HEK293T (cell line): ENCODE results near the gene STK24.

Experiments
- CTCF ChIA-PET: fragments of 350-600 bp; formaldehyde crosslinking; extraction: SDS; loops from one replicate; lab custom pipeline; 2021; ENCODE audit warnings: antibody characterized with exemption, inconsistent platforms; lab: Yijun Ruan, JAX
- POLR2A ChIA-PET: fragments of 350-600 bp; formaldehyde crosslinking; extraction: SDS; loops from one replicate; lab custom pipeline; 2020; ENCODE audit warnings: antibody characterized with exemption, inconsistent platforms; lab: Yijun Ruan, JAX
- DNase-seq: peaks from one replicate; pipeline ENCODE4 v3.0.0; 2012; ENCODE audit warnings: mixed read lengths; ENCODE audit errors: extremely low spot score
- ARNT ChIP-seq: fragments of 450-650 bp; IDR thresholded peaks from 2 replicates; pipeline ENCODE4 v1.6.1; 2017; ENCODE audit warnings: mild to moderate bottlenecking
- BHLHE40 ChIP-seq: fragments of 450-650 bp; IDR thresholded peaks from 2 replicates; pipeline ENCODE4 v1.6.1; 2016; ENCODE audit warnings: mild to moderate bottlenecking, moderate library complexity, borderline replicate concordance
- CTBP1 ChIP-seq: fragments of 450-650 bp; IDR thresholded peaks from 2 replicates; pipeline ENCODE4 v1.6.1; 2016; ENCODE audit warnings: borderline replicate concordance
- ELF4 ChIP-seq: fragments of 450-650 bp; IDR thresholded peaks from 2 replicates; pipeline ENCODE4 v1.6.1; 2017; ENCODE audit warnings: antibody characterized with exemption
- FOXA1 ChIP-seq: fragments of 450-650 bp; IDR thresholded peaks from 2 replicates; pipeline ENCODE4 v1.6.1; 2016; ENCODE audit warnings: mild to moderate bottlenecking
- FOXK2 ChIP-seq: fragments of 450-650 bp; IDR thresholded peaks from 2 replicates; pipeline ENCODE4 v1.6.1; 2016; ENCODE audit warnings: mild to moderate bottlenecking
- FOXM1 ChIP-seq: fragments of 450-650 bp; IDR thresholded peaks from 2 replicates; pipeline ENCODE4 v1.6.1; 2017; ENCODE audit warnings: mild to moderate bottlenecking, borderline replicate concordance
- HDGF ChIP-seq: fragments of 450-650 bp; IDR thresholded peaks from 2 replicates; pipeline ENCODE4 v1.6.1; 2017; ENCODE audit warnings: antibody characterized with exemption, borderline replicate concordance
- L3MBTL2 ChIP-seq: fragments of 450-650 bp; conservative IDR thresholded peaks from 2 replicates; pipeline ENCODE4 v1.6.1; 2016; ENCODE audit warnings: mild to moderate bottlenecking
- LEF1 ChIP-seq: fragments of 450-650 bp; IDR thresholded peaks from 2 replicates; pipeline ENCODE4 v1.6.1; 2017; ENCODE audit warnings: mild to moderate bottlenecking, borderline replicate concordance
- NFRKB ChIP-seq: fragments of 450-650 bp; IDR thresholded peaks from 2 replicates; pipeline ENCODE4 v1.6.1; 2016; ENCODE audit warnings: mild to moderate bottlenecking, moderate library complexity
- SP1 ChIP-seq: fragments of 450-650 bp; IDR thresholded peaks from 2 replicates; pipeline ENCODE4 v1.6.1; 2017
- SUZ12 ChIP-seq: fragments of 450-650 bp; IDR thresholded peaks from 2 replicates; pipeline ENCODE4 v1.6.1; 2016; ENCODE audit warnings: mild to moderate bottlenecking
- TARDBP ChIP-seq: fragments of 450-650 bp; IDR thresholded peaks from 2 replicates; pipeline ENCODE4 v1.6.1; 2016
- ZNF384 ChIP-seq: fragments of 450-650 bp; IDR thresholded peaks from 2 replicates; pipeline ENCODE4 v1.6.1; 2016
- TF ChIP-seq, protein P1 (sequence below): fragments of 450-650 bp; IDR thresholded peaks from 2 replicates; pipeline ENCODE4 v1.6.1; 2016

Gene STK24

GRCh38 chr13:98525456-98526181 is 51.3 kb downstream of the STK24 start:
- DNase-seq, result no peak
- no peak for TF ChIP-seq L3MBTL2
- no peak for TF ChIP-seq SP1
- no peak for TF ChIP-seq ARNT
- TF ChIP-seq, protein P1, sequence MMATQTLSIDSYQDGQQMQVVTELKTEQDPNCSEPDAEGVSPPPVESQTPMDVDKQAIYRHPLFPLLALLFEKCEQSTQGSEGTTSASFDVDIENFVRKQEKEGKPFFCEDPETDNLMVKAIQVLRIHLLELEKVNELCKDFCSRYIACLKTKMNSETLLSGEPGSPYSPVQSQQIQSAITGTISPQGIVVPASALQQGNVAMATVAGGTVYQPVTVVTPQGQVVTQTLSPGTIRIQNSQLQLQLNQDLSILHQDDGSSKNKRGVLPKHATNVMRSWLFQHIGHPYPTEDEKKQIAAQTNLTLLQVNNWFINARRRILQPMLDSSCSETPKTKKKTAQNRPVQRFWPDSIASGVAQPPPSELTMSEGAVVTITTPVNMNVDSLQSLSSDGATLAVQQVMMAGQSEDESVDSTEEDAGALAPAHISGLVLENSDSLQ, result no peak
- no peak for TF ChIP-seq TARDBP
- no peak for TF ChIP-seq CTBP1
- TF ChIP-seq ELF4, result no peak
- no peak for TF ChIP-seq FOXA1
- TF ChIP-seq FOXK2, result no peak
- TF ChIP-seq SUZ12, result no peak
- no peak for TF ChIP-seq FOXM1
- ChIA-PET POLR2A (no interaction called here), CTCF (no interaction called here)

DNA sequence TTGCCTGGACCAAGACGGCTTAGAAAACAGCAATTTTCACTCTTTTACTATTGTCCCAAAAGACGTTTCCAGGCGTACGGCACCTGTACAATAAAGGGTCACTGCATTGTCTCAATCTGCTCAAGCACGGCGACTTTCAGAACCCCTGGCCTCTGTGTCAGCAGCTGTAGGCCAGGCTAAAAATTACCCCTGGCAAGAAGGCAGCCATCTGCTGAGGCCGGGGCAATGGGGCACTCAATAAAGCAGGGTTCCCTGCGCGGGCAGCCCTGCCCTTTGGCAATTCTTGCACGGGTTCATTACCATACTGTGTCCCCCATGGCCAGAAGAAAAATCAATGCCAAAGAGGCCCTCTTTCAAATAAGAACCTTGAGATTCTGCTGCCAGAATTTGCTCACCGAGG is 52.1 kb downstream of the STK24 start:
- TF ChIP-seq BHLHE40 (no peak), L3MBTL2 (no peak), ELF4 (no peak), CTBP1 (no peak), FOXA1 (no peak), ZNF384 (no peak), FOXK2 (no peak), TARDBP (no peak), ARNT (no peak), FOXM1 (no peak), HDGF (no peak), NFRKB (no peak)
- CTCF ChIA-PET, result no interaction called here
- DNase-seq, result no peak
- POLR2A ChIA-PET, result no interaction called here

DNA sequence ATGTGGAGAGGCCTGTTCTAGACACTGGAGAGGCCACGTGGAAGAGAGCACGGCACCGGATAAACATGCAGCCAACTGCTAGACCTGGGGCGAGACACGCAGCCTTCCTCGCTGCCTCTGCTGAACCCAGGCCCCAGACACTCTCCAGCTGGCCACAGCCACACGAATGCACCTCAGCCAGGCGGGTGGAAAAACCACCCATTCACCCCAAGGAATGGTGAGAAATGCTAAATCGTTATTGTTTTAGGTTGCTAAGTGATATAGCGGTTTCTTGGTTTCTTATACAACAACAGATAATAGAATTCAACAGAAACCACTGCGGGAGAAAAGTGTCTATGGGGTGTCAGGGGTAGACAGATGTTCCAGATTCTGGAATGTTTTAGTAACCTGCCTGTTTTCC is 52.5 kb downstream of the STK24 start:
- TF ChIP-seq LEF1 (no peak), SP1 (no peak), TARDBP (no peak), ELF4 (no peak), FOXA1 (no peak), FOXK2 (no peak), ARNT (no peak), CTBP1 (no peak), SUZ12 (no peak), ZNF384 (no peak), NFRKB (no peak), HDGF (no peak), FOXM1 (no peak), BHLHE40 (no peak), L3MBTL2 (no peak)
- TF ChIP-seq, protein P1, result no peak
- CTCF ChIA-PET, result no interaction called here
- POLR2A ChIA-PET, result no interaction called here
- no peak for DNase-seq

DNA sequence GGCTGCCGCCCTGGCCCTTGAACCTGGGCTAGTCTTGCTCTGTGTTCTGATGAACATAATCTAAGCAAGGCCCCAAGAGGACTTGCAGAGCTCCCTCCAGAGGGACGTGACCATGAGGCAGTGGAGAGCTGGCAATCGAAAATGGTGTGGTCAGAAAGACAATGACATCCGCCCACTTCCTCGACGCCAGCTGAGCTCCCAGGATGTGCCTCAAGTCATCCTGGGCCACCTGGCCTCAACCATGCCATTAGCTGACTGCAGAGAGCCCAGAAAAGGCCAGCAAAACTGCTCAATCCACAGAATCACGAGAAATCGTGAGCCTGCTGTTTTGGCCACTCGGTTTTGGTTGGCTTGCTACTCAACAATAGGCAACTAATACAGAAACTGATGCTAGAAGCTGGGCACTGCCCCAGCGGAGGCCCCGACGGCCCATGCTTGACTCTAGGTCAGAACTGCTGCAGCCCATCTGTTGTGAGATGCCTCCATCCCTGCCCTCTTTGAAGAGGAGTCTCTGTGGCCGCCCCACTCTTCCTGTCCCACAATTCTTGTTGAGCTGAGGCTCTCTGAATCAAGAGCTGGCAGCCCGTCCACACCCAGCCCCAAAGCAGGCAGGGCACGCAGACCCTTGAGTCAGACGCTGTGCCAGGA is 53.3 kb downstream of the STK24 start:
- DNase-seq, result no peak
- CTCF ChIA-PET, result no interaction called here
- TF ChIP-seq, protein P1, result no peak
- no peak for TF ChIP-seq SUZ12
- TF ChIP-seq ARNT, result no peak
- POLR2A ChIA-PET, result no interaction called here

DNA sequence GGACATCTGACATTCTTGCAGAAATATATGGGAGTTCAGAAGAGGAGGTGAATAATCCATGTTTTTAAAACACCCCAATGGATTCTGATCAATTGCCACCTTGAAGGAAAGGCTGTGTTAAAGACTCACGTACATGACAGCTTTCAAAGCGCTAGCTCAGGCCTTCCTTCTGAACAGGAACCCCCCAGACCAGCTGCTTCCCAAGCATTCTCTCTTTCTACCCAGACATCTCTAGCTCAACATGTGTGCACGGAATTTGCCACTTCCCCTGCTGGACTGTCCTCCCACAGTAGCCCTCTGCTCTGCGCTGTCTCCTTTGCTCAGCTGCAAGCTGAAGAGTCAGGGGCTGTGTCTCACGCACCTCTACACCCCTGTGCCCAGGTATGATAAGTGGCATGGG is 54.5 kb downstream of the STK24 start:
- ChIA-PET POLR2A (no interaction called here), CTCF (interaction anchor here (0.6 kb wide), 1 partner anchor 77 kb away, joined by 3 read pairs; no protein-coding TSS in a partner anchor)
- no peak for DNase-seq
- TF ChIP-seq ELF4, result no peak
- TF ChIP-seq, protein P1, result no peak
- TF ChIP-seq LEF1, result no peak
- no peak for TF ChIP-seq FOXA1
